Measurements from ENCODE around the gene GRK7. TPM values are rescaled to one million over a fixed set of nuclear protein-coding genes. Genes with fewer than 3 reads are reported as not detected.

The GRK7 gene
- total and polyA plus RNA-seq, 2 donors (not counting 1 experiment from before 2014, with no cell fraction given): 0.12 TPM; not detected in 1

DNA sequence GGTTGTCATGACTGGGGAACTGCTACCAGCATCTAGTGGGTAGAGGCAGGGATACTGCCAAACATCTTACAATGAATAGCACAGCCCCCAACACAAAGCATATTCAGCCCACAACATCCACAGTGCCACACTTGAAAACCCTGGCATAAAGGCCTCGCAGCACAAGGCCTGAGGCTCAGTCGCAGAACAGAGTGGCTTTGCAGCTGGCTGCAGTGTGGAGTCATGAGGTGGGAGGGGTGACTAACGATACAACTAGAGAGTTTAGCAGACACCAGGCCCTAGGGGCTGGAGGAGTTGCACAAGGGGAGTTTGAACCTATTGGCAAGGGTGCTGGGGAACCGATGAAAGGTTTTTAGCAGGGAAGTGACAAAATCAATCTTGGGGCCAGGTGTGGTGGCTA, 32.1 kb downstream of the GRK7 start:
- peaks cover 34% of the 10 kb centered on the region for H3K4me1 Mint-ChIP-seq
- POLR2A ChIA-PET: no interaction called here

DNA sequence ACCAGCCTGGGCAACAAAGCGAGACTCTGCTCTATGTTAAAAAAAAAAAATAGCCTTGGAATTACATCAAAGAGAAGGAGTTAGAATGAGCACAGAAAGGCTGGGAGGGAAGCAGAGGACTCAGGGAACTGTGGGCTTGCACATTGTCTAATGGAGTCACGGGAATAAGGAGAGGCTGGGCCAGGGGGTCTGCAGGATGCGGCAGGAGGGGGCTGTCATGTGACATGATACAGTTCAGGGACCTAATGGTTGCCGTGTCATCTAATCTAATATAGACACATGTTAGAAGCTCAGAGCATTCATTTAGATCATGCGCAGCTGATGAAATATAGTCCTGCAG, 32.5 kb downstream of the GRK7 start:
- Mint-ChIP-seq H3K9me3 (ENCODE audit: insufficient read depth) (no peaks in the 10 kb centered on the region), H3K27ac (peak overlapping the region; percentile 93), H3K4me1 (peaks cover 34% of the 10 kb centered on the region), H3K27me3 (no peaks in the 10 kb centered on the region), H3K4me3 (peak overlapping the region; percentile 85)
- Histone ChIP-seq H2AFZ (ENCODE audit: insufficient read depth, low read depth, low read length, poor library complexity, severe bottlenecking) (peak overlapping the region; percentile 81), H3K36me3 (replicated peaks in 1 of 2; ENCODE audit: control extremely low read depth in 1 of 2, control insufficient read depth in 1 of 2, extremely low read depth in 1 of 2, insufficient read depth in 2 of 2, low read length in 1 of 2) (no peaks in the 10 kb centered on the region), H3K79me2 (ENCODE audit: control insufficient read depth, insufficient read depth, low read length) (no peaks in the 10 kb centered on the region), H3K27me3 (replicated peaks in 1 of 4; ENCODE audit: control extremely low read depth in 1 of 4, control insufficient read depth in 3 of 4, insufficient read depth in 4 of 4, low read length in 3 of 4) (no peaks in the 10 kb centered on the region), H3K4me3 (ENCODE audit: control extremely low read depth in 1 of 5, extremely low read depth in 1 of 5, insufficient read depth in 1 of 5, low read depth in 2 of 5, low read length in 4 of 5) (no peak overlapping the region), H3K27ac (ENCODE audit: low read length in 2 of 2) (no peak overlapping the region), H3K4me1 (ENCODE audit: control insufficient read depth in 2 of 2, insufficient read depth in 2 of 2, low read length in 2 of 2) (peaks cover 21 to 26% of the 10 kb centered on the region in 2 donors), H3K4me2 (replicated peaks; ENCODE audit: low read depth, low read length, poor library complexity, severe bottlenecking) (peak overlapping the region; percentile 79), H4K20me1 (ENCODE audit: control insufficient read depth, insufficient read depth, low read length, poor library complexity, severe bottlenecking) (no peaks in the 10 kb centered on the region), H3K9me3 (ENCODE audit: control extremely low read depth in 1 of 3, control insufficient read depth in 2 of 3, insufficient read depth in 1 of 3, low read length in 2 of 3) (no peaks in the 10 kb centered on the region), H3K9ac (ENCODE audit: low read length) (no peak overlapping the region)
- CTCF ChIA-PET: interaction anchor here (0.6 to 2.3 kb wide), 4 partner anchors 57 to 159 kb away, joined by 3 to 6 read pairs (median 4); no protein-coding TSS in a partner anchor
- no peak for DNase-seq
- WGBS (ENCODE audit: insufficient coverage): 64% methylated on average over 3 of the region's 5 CpGs
- intact Hi-C loops (cut with micrococcal nuclease): loop anchor here (1.0 to 5.0 kb wide), 4 partner anchors 43 to 927 kb away; partner anchors contain the start of genes RNF7 and TRPC1
- TF ChIP-seq, protein P1, sequence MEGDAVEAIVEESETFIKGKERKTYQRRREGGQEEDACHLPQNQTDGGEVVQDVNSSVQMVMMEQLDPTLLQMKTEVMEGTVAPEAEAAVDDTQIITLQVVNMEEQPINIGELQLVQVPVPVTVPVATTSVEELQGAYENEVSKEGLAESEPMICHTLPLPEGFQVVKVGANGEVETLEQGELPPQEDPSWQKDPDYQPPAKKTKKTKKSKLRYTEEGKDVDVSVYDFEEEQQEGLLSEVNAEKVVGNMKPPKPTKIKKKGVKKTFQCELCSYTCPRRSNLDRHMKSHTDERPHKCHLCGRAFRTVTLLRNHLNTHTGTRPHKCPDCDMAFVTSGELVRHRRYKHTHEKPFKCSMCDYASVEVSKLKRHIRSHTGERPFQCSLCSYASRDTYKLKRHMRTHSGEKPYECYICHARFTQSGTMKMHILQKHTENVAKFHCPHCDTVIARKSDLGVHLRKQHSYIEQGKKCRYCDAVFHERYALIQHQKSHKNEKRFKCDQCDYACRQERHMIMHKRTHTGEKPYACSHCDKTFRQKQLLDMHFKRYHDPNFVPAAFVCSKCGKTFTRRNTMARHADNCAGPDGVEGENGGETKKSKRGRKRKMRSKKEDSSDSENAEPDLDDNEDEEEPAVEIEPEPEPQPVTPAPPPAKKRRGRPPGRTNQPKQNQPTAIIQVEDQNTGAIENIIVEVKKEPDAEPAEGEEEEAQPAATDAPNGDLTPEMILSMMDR (IDR thresholded peaks at IDR 0.05): no peak
- TF ChIP-seq EZH2 (IDR thresholded peaks at IDR 0.05; ENCODE audit: borderline replicate concordance, insufficient read depth, low read depth, low read length, poor library complexity, severe bottlenecking): no peak
- no peak for ATAC-seq (ENCODE audit: low read depth)
- POLR2A ChIA-PET: interaction anchor here (2.1 kb wide), 1 partner anchor 80 kb away, joined by 9 read pairs; no protein-coding TSS in a partner anchor

More for the DNA sequence above, 32.1 kb downstream of the GRK7 start:
- intact Hi-C loops (cut with micrococcal nuclease): loop anchor here (5.0 kb wide), 2 partner anchors 43 to 927 kb away; partner anchors contain the start of gene TRPC1
- Mint-ChIP-seq H3K4me3 (no peak overlapping the region), H3K27me3 (no peaks in the 10 kb centered on the region), H3K27ac (peak overlapping the region; percentile 32), H3K9me3 (ENCODE audit: insufficient read depth) (no peaks in the 10 kb centered on the region)
- Histone ChIP-seq H3K27ac (ENCODE audit: low read length in 2 of 2) (no peak overlapping the region), H3K27me3 (replicated peaks in 1 of 4; ENCODE audit: control extremely low read depth in 1 of 4, control insufficient read depth in 3 of 4, insufficient read depth in 4 of 4, low read length in 3 of 4) (no peaks in the 10 kb centered on the region), H3K4me3 (ENCODE audit: control extremely low read depth in 1 of 5, extremely low read depth in 1 of 5, insufficient read depth in 1 of 5, low read depth in 2 of 5, low read length in 4 of 5) (no peak overlapping the region), H3K4me1 (ENCODE audit: control insufficient read depth in 2 of 2, insufficient read depth in 2 of 2, low read length in 2 of 2) (peaks cover 21 to 26% of the 10 kb centered on the region in 2 donors), H2AFZ (ENCODE audit: insufficient read depth, low read depth, low read length, poor library complexity, severe bottlenecking) (no peak overlapping the region), H3K79me2 (ENCODE audit: control insufficient read depth, insufficient read depth, low read length) (no peaks in the 10 kb centered on the region), H4K20me1 (ENCODE audit: control insufficient read depth, insufficient read depth, low read length, poor library complexity, severe bottlenecking) (no peaks in the 10 kb centered on the region), H3K9me3 (ENCODE audit: control extremely low read depth in 1 of 3, control insufficient read depth in 2 of 3, insufficient read depth in 1 of 3, low read length in 2 of 3) (no peaks in the 10 kb centered on the region), H3K9ac (ENCODE audit: low read length) (no peak overlapping the region), H3K4me2 (replicated peaks; ENCODE audit: low read depth, low read length, poor library complexity, severe bottlenecking) (no peak overlapping the region), H3K36me3 (replicated peaks in 1 of 2; ENCODE audit: control extremely low read depth in 1 of 2, control insufficient read depth in 1 of 2, extremely low read depth in 1 of 2, insufficient read depth in 2 of 2, low read length in 1 of 2) (no peaks in the 10 kb centered on the region)
- DNase-seq: no peak
- 77% methylated on average over 4 of the region's 4 CpGs for WGBS (ENCODE audit: insufficient coverage)
- CTCF ChIA-PET: no interaction called here
- TF ChIP-seq EZH2 (IDR thresholded peaks at IDR 0.05; ENCODE audit: borderline replicate concordance, insufficient read depth, low read depth, low read length, poor library complexity, severe bottlenecking): no peak
- TF ChIP-seq, protein P1 (IDR thresholded peaks at IDR 0.05): no peak
- no peak for ATAC-seq (ENCODE audit: low read depth)

All from B cell (primary cell).